Activated naive CD4-positive, alpha-beta T cell treated with anti-CD3 and anti-CD28 coated beads, Interleukin-2, amount 50 U/mL, for 24 hours (primary cell): Measurements from ENCODE around the gene IPPK.
"Not testable (repeated sequence)": the region's sequence is repeated elsewhere in the genome, so short reads cannot be mapped to it uniquely, and the experiment has no call there.

Experiments
- H3K27ac Mint-ChIP-seq: one replicate; pipeline ENCODE4 v1.8.0; 2021; ENCODE audit warnings: mild to moderate bottlenecking, mixed read lengths
- H3K27me3 Mint-ChIP-seq: one replicate; pipeline ENCODE4 v1.8.0; 2021; ENCODE audit warnings: mixed read lengths
- H3K36me3 Mint-ChIP-seq: one replicate; pipeline ENCODE4 v1.8.0; 2021; ENCODE audit warnings: mixed read lengths
- H3K4me1 Mint-ChIP-seq: one replicate; pipeline ENCODE4 v1.8.0; 2021; ENCODE audit warnings: mixed read lengths
- H3K4me3 Mint-ChIP-seq: one replicate; pipeline ENCODE4 v1.8.0; 2021; ENCODE audit warnings: mild to moderate bottlenecking, mixed read lengths
- H3K9me3 Mint-ChIP-seq: one replicate; pipeline ENCODE4 v1.8.0; 2021; ENCODE audit warnings: mixed read lengths

Gene IPPK

DNA sequence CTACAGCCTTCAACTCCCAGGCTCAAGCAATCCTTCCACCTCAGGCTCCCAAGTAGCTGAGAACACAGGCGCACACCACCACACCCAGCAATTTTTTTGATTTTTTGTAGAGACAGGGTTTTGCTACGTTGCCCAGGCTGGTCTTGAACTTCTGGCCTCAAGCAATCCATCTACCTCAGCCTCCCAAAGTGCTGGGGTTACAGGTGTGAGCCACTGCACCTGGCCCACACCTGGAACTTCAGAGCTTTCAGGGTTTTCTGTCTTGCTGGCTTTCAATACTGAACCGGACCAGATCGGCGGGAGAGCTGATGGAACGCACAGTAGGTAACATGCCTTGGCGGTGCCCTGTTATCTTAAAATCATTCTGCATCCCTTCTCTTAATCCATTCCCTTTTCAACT is 30.8 kb downstream of the IPPK start:
- Mint-ChIP-seq H3K36me3 (peaks cover 18% of the 10 kb centered on the region), H3K27ac (no peak overlapping the region), H3K4me3 (no peak overlapping the region), H3K27me3 (no peaks in the 10 kb centered on the region), H3K9me3 (no peaks in the 10 kb centered on the region), H3K4me1 (no peaks in the 10 kb centered on the region)

DNA sequence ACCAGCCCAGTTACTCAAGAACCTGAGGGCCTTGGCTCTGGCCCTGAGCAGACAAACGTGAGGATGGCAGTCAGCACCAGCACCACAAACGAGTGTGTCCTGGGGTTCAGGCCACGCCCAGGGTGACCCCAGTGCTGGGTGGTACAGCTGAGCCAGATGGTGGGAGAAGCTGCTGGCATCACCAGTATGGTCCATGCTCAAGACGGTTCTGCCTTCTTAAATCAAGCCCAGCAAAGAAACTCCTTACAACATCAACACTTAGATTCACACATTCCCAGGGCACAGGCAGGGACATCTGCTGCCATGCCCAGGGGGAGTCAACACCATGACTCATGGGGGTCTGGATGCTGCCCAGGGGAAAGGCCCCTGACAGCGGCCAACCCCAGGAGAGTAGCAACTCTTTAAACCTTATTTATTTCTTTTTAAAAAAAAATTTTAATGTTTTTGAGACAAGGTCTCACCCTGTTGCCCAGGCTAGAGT is 31.3 kb downstream of the IPPK start:
- Mint-ChIP-seq H3K36me3 (peaks cover 15% of the 10 kb centered on the region), H3K4me3 (no peak overlapping the region), H3K9me3 (no peaks in the 10 kb centered on the region), H3K27me3 (no peaks in the 10 kb centered on the region), H3K4me1 (no peaks in the 10 kb centered on the region), H3K27ac (no peak overlapping the region)

DNA sequence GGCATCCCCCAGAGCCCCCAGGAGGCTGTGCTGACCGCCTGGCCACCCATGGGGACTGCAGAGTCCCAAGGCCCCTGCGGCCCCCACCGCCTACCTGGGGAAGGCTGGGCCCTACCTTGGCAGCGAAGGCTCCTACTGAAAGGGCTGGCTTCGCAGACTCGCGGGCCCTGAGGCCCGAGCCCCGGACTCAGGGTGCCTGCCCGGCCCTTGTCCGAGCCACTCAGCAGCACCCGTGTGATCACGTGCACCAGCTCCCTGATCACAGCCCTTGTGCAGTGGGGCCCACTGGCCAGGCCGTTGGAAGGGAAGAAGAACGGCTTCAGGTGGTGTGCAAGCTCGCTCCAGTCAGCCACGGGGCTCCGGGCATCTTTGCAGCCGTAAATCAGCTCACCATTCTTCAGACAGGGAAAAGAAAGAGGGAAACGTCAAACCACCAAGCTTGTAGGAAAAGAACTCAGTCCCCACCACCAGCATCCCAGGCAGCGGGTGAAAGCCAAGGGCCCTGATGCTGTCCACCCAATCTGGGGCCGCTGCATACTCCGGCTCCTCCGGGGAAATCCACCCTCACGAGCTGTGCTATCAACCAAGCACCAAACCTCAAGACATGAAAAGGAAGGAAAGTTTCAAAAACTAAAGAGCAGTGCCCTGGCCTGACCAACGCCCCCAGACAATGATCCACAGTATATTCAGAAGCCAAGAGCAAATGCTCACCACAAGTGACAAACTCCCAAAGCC is 31.9 kb downstream of the IPPK start:
- Mint-ChIP-seq H3K27me3 (no peaks in the 10 kb centered on the region), H3K27ac (no peak overlapping the region), H3K36me3 (peaks cover 15% of the 10 kb centered on the region)

DNA sequence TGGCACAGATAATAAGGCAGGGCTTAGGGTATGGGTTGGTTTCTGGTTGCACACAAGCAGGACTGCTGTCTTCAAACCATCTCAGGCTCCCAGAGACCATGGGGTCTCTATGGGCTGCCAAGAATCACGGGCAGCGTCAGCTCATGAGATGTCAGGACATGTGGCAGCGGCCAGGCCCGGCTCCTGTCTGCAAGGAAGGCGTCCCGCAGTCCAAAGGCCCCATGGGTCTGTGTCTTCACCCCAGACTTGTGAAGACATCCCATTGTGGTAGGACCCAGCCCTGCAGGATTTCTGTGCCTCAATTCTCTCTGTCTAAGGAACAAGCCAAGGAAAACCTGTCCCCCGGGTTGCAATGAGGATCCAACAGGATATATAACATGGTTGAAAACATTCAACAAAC is 32.6 kb downstream of the IPPK start:
- H3K27ac Mint-ChIP-seq, result peak overlapping the region; percentile 46
- no peaks in the 10 kb centered on the region for H3K9me3 Mint-ChIP-seq
- H3K27me3 Mint-ChIP-seq, result no peaks in the 10 kb centered on the region
- no peak overlapping the region for H3K4me3 Mint-ChIP-seq
- H3K4me1 Mint-ChIP-seq, result no peaks in the 10 kb centered on the region
- H3K36me3 Mint-ChIP-seq, result peaks cover 15% of the 10 kb centered on the region

More for the DNA sequence above, 31.9 kb downstream of the IPPK start:
- Mint-ChIP-seq H3K9me3 (no peaks in the 10 kb centered on the region), H3K4me3 (no peak overlapping the region), H3K4me1 (no peaks in the 10 kb centered on the region)

DNA sequence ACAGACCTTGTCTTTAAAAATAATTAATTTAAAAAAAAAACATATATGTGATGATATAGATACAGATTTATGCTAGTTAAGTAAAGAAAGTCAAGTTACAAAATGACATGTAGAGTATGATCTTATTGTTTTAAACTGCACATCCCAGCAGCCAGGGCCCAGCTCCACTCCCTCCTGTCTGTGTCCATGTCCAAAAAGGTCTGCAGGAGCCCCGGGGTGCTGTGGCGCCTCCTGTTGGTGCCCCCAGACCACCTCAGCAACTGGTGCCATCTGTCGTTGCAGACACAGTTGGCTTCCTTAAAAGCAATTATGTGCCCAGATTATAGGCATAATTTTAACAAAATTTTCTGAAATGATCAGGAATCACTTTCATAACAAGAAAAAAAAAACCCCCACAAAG is 33.3 kb downstream of the IPPK start:
- Mint-ChIP-seq H3K4me3 (no peak overlapping the region), H3K9me3 (no peaks in the 10 kb centered on the region), H3K4me1 (no peaks in the 10 kb centered on the region), H3K36me3 (peaks cover 19% of the 10 kb centered on the region), H3K27me3 (no peaks in the 10 kb centered on the region), H3K27ac (no peak overlapping the region)

GRCh38 chr9:92635760-92636159 is 34.2 kb downstream of the IPPK start:
- peaks cover 17% of the 10 kb centered on the region for H3K36me3 Mint-ChIP-seq
- no peak overlapping the region for H3K4me3 Mint-ChIP-seq
- H3K4me1 Mint-ChIP-seq, result no peaks in the 10 kb centered on the region
- H3K9me3 Mint-ChIP-seq, result no peaks in the 10 kb centered on the region
- no peaks in the 10 kb centered on the region for H3K27me3 Mint-ChIP-seq
- H3K27ac Mint-ChIP-seq, result no peak overlapping the region

DNA sequence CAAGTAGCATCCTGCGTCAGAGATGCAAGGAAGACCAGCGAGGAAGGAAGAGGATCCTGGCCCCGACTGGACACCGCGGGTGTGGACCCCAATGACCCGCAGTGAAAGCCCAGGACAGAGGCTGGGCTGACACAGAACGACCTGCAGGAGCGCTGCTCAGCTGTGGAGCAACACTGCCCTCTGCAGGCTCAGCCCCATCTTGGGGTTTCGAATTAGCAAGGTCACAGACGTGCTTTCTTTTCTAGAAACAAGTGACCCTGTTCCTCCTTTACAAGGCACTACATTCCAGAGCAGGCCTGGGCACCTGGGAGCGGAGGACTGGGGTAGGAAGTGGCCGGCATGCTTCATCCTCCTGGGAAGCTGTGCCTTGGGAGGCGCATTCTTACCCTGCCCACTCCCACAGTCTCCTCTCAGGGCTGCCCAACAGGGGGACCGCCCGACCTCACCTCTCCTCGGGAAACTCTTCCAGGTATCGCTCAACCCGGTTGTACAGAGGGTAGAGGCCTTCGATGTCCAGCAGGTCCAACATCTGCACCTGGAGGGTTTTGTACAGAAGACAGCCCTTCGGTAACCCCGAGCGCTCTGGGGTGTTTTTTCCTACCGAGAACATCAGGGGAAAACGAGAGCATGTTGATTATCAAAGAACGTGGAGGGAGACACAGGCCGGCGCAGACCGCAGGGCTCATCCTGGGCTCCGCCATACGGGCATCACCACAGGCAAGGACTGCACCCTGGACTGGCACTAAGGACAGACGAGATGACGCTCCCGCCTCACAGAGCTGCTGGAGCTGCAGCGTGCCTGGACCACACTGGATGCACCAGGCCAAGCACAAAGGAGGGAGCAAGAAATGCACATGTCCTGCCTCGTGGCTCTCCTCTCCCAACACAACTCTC is 35.0 kb downstream of the IPPK start:
- Mint-ChIP-seq H3K9me3 (no peaks in the 10 kb centered on the region), H3K4me1 (no peaks in the 10 kb centered on the region), H3K36me3 (peaks cover 17% of the 10 kb centered on the region), H3K4me3 (no peak overlapping the region), H3K27me3 (no peaks in the 10 kb centered on the region), H3K27ac (no peak overlapping the region)

DNA sequence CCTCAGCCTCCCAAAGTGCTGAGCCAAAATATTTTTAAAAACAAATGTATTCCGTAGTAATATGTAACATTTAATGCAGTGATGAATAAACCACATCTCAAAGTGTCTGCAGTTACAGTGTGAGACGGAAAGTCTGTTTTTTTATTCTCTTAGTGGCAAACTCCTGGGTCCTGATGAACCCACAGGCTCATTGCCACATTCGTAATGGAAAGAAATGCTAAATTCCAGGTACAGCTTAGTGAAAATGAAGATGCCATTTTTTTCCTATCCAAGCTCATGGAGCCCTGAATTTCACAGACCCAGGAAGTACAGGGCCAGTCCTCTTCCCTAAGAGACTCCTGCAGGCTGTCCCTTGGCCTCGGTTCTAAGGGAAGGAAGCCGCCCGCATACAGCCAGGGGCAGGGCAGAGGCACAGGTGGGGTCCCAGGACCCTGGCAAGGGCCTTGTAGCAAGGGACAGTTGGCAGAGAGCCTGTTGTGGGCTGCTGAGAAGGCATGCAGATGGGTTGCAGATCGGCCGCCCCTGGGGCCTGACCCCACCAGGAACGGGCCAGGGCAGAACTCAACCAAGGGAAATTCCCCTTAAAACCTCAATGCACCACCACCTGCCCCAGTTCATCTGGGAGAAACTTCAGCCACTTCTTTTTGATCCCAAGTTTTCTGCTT is 36.2 kb downstream of the IPPK start:
- H3K9me3 Mint-ChIP-seq, result no peaks in the 10 kb centered on the region
- H3K36me3 Mint-ChIP-seq, result peaks cover 21% of the 10 kb centered on the region

GRCh38 chr9:92632641-92633040 is 37.3 kb downstream of the IPPK start:
- Mint-ChIP-seq H3K9me3 (no peaks in the 10 kb centered on the region), H3K27me3 (no peaks in the 10 kb centered on the region), H3K27ac (no peak overlapping the region), H3K36me3 (peaks cover 24% of the 10 kb centered on the region), H3K4me1 (no peaks in the 10 kb centered on the region), H3K4me3 (no peak overlapping the region)

More for the DNA sequence above, 36.2 kb downstream of the IPPK start:
- no peak overlapping the region for H3K4me3 Mint-ChIP-seq
- H3K27ac Mint-ChIP-seq, result no peak overlapping the region
- no peaks in the 10 kb centered on the region for H3K27me3 Mint-ChIP-seq
- H3K4me1 Mint-ChIP-seq, result no peaks in the 10 kb centered on the region

GRCh38 chr9:92631452-92632343 is 38.2 kb downstream of the IPPK start:
- no peaks in the 10 kb centered on the region for H3K27me3 Mint-ChIP-seq

DNA sequence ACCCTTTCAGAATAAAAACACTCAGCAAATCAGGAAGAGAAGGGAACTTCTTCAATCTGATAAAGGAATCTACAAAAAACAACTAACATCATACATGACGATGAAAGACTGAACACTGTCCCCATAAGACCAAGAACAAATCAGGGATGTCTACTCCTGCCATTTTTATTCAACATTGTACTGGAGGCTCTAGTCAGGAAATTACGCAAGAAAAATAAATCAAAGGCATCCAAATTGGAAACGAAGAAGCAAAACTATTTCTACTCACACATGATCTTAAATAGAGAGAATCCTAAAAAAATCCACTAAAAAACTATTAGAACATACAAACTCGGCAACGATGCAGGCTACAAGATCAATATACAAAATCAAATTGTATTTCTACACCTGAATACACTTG is 42.3 kb downstream of the IPPK start:
- Mint-ChIP-seq H3K36me3 (peaks cover 31% of the 10 kb centered on the region), H3K4me3 (no peak overlapping the region), H3K27ac (no peak overlapping the region), H3K4me1 (no peaks in the 10 kb centered on the region), H3K9me3 (no peaks in the 10 kb centered on the region), H3K27me3 (no peaks in the 10 kb centered on the region)

More at GRCh38 chr9:92631452-92632343, 38.2 kb downstream of the IPPK start:
- Mint-ChIP-seq H3K27ac (no peak overlapping the region), H3K4me3 (no peak overlapping the region), H3K36me3 (peaks cover 27% of the 10 kb centered on the region), H3K4me1 (no peaks in the 10 kb centered on the region), H3K9me3 (no peaks in the 10 kb centered on the region)

DNA sequence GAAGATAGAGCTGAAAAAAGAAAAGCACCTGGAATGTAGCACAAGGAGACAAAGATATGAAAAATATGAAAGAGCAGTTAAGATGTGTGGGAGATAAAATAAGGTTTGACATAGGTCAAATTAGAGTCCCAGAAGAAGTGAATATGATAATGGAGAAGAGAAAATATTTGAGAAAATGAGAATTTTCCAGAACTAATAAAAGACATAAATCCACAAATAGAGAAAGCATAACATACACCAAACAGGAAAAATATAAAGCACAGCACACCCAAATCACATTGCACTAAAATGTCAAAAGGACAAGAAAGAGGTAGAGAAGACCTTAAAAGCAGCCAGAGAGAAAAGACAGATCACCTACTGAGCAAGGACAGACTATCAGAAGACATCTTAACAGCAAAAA is 43.4 kb downstream of the IPPK start:
- no peak overlapping the region for H3K27ac Mint-ChIP-seq
- H3K36me3 Mint-ChIP-seq, result peaks cover 26% of the 10 kb centered on the region

GRCh38 chr9:92623936-92624335 is 46.0 kb downstream of the IPPK start:
- not testable (repeated sequence) for H3K4me3 Mint-ChIP-seq, H3K4me1 Mint-ChIP-seq
- H3K36me3 Mint-ChIP-seq, result peaks cover 19% of the 10 kb centered on the region

More for the DNA sequence above, 43.4 kb downstream of the IPPK start:
- no peaks in the 10 kb centered on the region for H3K27me3 Mint-ChIP-seq
- H3K4me3 Mint-ChIP-seq, result no peak overlapping the region
- no peaks in the 10 kb centered on the region for H3K4me1 Mint-ChIP-seq
- H3K9me3 Mint-ChIP-seq, result no peaks in the 10 kb centered on the region

GRCh38 chr9:92620845-92621244 is 49.1 kb downstream of the IPPK start:
- Mint-ChIP-seq H3K4me3 (no peak overlapping the region), H3K27me3 (no peaks in the 10 kb centered on the region), H3K9me3 (no peaks in the 10 kb centered on the region), H3K36me3 (peaks cover 8% of the 10 kb centered on the region), H3K27ac (no peak overlapping the region), H3K4me1 (no peaks in the 10 kb centered on the region)

More at GRCh38 chr9:92623936-92624335, 46.0 kb downstream of the IPPK start:
- H3K27me3 Mint-ChIP-seq, H3K9me3 Mint-ChIP-seq, H3K27ac Mint-ChIP-seq: not testable (repeated sequence)
